ENCODE data around the gene SLIT2. TPM values are rescaled to one million over a fixed set of nuclear protein-coding genes. Genes with fewer than 3 reads are reported as not detected.

SLIT2 gene
- polyA plus RNA-seq, 1 donor (not counting 4 experiments of a cell fraction or from before 2014, with no cell fraction given) = 7.5 TPM

DNA sequence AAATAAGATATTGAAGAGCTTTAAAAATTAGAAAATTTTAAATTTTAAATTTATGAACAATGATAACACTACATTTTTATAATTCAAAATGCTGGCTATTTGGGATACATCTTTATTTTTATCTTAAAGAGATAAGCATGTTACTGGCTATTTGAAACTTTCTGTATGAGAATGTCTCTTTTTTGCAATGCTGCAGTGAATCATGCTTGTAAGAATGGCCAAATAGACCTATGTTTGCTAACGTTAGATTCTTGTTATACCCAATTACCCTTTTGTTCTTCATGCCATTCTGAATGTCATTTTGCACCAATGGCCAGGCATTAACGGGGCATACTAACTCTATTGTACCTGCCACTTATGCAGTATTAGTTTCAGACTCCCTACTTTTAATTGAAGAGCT, 49.5 kb downstream of the SLIT2 start:
- Histone ChIP-seq H3K79me2 (ENCODE audit: control insufficient read depth, insufficient read depth, low read length) (no peaks in the 10 kb centered on the region), H3K9me3 (ENCODE audit: control insufficient read depth, low read depth, low read length) (no peaks in the 10 kb centered on the region), H3K4me3 (ENCODE audit: control insufficient read depth in 2 of 3, extremely low read depth in 1 of 3, insufficient read depth in 2 of 3, low read depth in 1 of 3, low read length in 3 of 3) (no peak overlapping the region), H3K9me1 (ENCODE audit: control insufficient read depth, extremely low read depth, insufficient read depth, low read length) (no peaks in the 10 kb centered on the region), H3K4me1 (ENCODE audit: control insufficient read depth, extremely low read depth, insufficient read depth, low read length) (peaks cover 4% of the 10 kb centered on the region), H4K20me1 (ENCODE audit: control insufficient read depth, extremely low read depth, insufficient read depth, low read length) (no peaks in the 10 kb centered on the region), H3K4me2 (ENCODE audit: control insufficient read depth, extremely low read depth, insufficient read depth, low read depth, low read length) (no peak overlapping the region), H3K36me3 (ENCODE audit: control insufficient read depth in 2 of 2, extremely low read depth in 1 of 2, insufficient read depth in 2 of 2, low read length in 2 of 2) (no peaks in the 10 kb centered on the region), H3K27me3 (ENCODE audit: control insufficient read depth, extremely low read depth, insufficient read depth, low read length) (no peaks in the 10 kb centered on the region), H3K9ac (ENCODE audit: control insufficient read depth, extremely low read depth, insufficient read depth, low read length) (no peak overlapping the region), H2AFZ (ENCODE audit: control insufficient read depth, low read length) (no peak overlapping the region), H3K27ac (ENCODE audit: control insufficient read depth, insufficient read depth, low read length) (no peak overlapping the region)
- DNase-seq (ENCODE audit: low read depth, low spot score) = no peak
- TF ChIP-seq, protein P1, sequence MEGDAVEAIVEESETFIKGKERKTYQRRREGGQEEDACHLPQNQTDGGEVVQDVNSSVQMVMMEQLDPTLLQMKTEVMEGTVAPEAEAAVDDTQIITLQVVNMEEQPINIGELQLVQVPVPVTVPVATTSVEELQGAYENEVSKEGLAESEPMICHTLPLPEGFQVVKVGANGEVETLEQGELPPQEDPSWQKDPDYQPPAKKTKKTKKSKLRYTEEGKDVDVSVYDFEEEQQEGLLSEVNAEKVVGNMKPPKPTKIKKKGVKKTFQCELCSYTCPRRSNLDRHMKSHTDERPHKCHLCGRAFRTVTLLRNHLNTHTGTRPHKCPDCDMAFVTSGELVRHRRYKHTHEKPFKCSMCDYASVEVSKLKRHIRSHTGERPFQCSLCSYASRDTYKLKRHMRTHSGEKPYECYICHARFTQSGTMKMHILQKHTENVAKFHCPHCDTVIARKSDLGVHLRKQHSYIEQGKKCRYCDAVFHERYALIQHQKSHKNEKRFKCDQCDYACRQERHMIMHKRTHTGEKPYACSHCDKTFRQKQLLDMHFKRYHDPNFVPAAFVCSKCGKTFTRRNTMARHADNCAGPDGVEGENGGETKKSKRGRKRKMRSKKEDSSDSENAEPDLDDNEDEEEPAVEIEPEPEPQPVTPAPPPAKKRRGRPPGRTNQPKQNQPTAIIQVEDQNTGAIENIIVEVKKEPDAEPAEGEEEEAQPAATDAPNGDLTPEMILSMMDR (optimal IDR thresholded peaks at IDR 0.05 in 1 of 3, IDR thresholded peaks at IDR 0.05 in 1 of 3, conservative IDR thresholded peaks at IDR 0.05 in 1 of 3; ENCODE audit: extremely low read depth in 1 of 3, insufficient read depth in 2 of 3, low read length in 3 of 3) = no peak
- TF ChIP-seq EZH2 (IDR thresholded peaks at IDR 0.05; ENCODE audit: low read length) = no peak
- FAIRE-seq = no peak
- dilution Hi-C loops (cut with MboI; ENCODE audit: extremely low pct_ligation_motif_present, low sequenced_read_pairs) = no loop called here

Data from keratinocyte (primary cell).